Measurements from ENCODE around the gene ABCA6. TPM values are rescaled to one million over a fixed set of nuclear protein-coding genes. Genes with fewer than 3 reads are reported as not detected.
A peak's percentile ranks its signal among the peaks of the same experiment; 100 is the strongest.

ABCA6 gene
- total and polyA plus RNA-seq, 2 of the 13 experiments (the other 11 are each of a cell fraction or from before 2014, with no cell fraction given) = 0.05 to 0.11 TPM

- intact Hi-C loops (cut with micrococcal nuclease; ENCODE audit: unreplicated experiment) = no loop called here
- ATAC-seq (peak; percentile 79), DNase-seq (ENCODE audit: low spot score) (peak; percentile 27), FAIRE-seq (no peak)
- ChIA-PET CTCF (ENCODE audit: low intra/inter-chr PET ratio, low total read pairs) (no interaction called here), POLR2A (interaction anchor here (1.1 kb wide), 1 partner anchor 21 kb away, joined by 3 read pairs; no protein-coding TSS in a partner anchor)
- Histone ChIP-seq H3K4me3 (replicated peaks in 1 of 3; ENCODE audit: insufficient read depth in 1 of 3, low read depth in 2 of 3, low read length in 3 of 3) (peak overlapping the region in 1 of 3 experiments; percentile 0; a peak in 2 of 6 replicates), H3K4me2 (ENCODE audit: low read depth, low read length) (peak overlapping the region; percentile 29), H4K20me1 (ENCODE audit: insufficient read depth, low read length) (no peaks in the 10 kb centered on the region), H3K9me3 (ENCODE audit: low read length) (no peaks in the 10 kb centered on the region), H3K27ac (ENCODE audit: extremely low read length, insufficient read depth, low read length) (no peak overlapping the region), H3K36me3 (replicated peaks in 1 of 2; ENCODE audit: control insufficient read depth in 1 of 2, insufficient read depth in 2 of 2, low read length in 2 of 2) (no peaks in the 10 kb centered on the region), H3K4me1 (ENCODE audit: insufficient read depth, low read length) (peaks cover 14% of the 10 kb centered on the region), H3K79me2 (ENCODE audit: insufficient read depth, low read length) (no peaks in the 10 kb centered on the region), H2AFZ (ENCODE audit: low read length) (peak overlapping the region; percentile 62), H3K9ac (ENCODE audit: insufficient read depth, low read depth, low read length) (no peak overlapping the region), H3K27me3 (ENCODE audit: control insufficient read depth in 1 of 2, insufficient read depth in 2 of 2, low read length in 2 of 2) (no peaks in the 10 kb centered on the region)
- 16% methylated on average over 3 of the region's 3 CpGs for WGBS (ENCODE audit: low lambda C conversion rate)
- in situ Hi-C loops (cut with HindIII; ENCODE audit: extremely low pct_ligation_motif_present, low pct_unique_long_range_greater_than_20kb) = no loop called here
- BruUV-seq (replicated peaks) = no TSS peak
- TF ChIP-seq AFF4 (CRISPR knock-in tag; IDR thresholded peaks at IDR 0.05) (no peak), SP2 (CRISPR knock-in tag; IDR thresholded peaks at IDR 0.05) (no peak), CEBPG (CRISPR knock-in tag; IDR thresholded peaks at IDR 0.05) (peak; percentile 39; the same call in 1 of the 2 replicates), ZBTB38 (CRISPR knock-in tag; IDR thresholded peaks at IDR 0.05) (no peak), JUNB (CRISPR knock-in tag; IDR thresholded peaks at IDR 0.05; ENCODE audit: borderline replicate concordance) (no peak), RAD21 (CRISPR knock-in tag; IDR thresholded peaks at IDR 0.05) (no peak), ATF2 (CRISPR knock-in tag; IDR thresholded peaks at IDR 0.05) (no peak), AHDC1 (CRISPR knock-in tag; IDR thresholded peaks at IDR 0.05; ENCODE audit: borderline replicate concordance) (0 out of 2 replicates have a peak, but pooled peaks have one; percentile 17), ZKSCAN1 (IDR thresholded peaks at IDR 0.05; ENCODE audit: low read length) (no peak), LCORL (IDR thresholded peaks at IDR 0.05) (no peak), LCORL (CRISPR knock-in tag; IDR thresholded peaks at IDR 0.05) (no peak), ZSCAN20 (CRISPR knock-in tag; IDR thresholded peaks at IDR 0.05; ENCODE audit: borderline replicate concordance) (no peak), GPBP1L1 (CRISPR knock-in tag; IDR thresholded peaks at IDR 0.05) (no peak)
Measured at GRCh38 chr17:69142175-69142802, 594 bp upstream of the ABCA6 start.

Data from HepG2 (cell line).